ENCODE measurements around the gene TTLL3.
"Not testable (repeated sequence)": the region's sequence is repeated elsewhere in the genome, so short reads cannot be mapped to it uniquely, and the experiment has no call there.

TTLL3 gene

DNA sequence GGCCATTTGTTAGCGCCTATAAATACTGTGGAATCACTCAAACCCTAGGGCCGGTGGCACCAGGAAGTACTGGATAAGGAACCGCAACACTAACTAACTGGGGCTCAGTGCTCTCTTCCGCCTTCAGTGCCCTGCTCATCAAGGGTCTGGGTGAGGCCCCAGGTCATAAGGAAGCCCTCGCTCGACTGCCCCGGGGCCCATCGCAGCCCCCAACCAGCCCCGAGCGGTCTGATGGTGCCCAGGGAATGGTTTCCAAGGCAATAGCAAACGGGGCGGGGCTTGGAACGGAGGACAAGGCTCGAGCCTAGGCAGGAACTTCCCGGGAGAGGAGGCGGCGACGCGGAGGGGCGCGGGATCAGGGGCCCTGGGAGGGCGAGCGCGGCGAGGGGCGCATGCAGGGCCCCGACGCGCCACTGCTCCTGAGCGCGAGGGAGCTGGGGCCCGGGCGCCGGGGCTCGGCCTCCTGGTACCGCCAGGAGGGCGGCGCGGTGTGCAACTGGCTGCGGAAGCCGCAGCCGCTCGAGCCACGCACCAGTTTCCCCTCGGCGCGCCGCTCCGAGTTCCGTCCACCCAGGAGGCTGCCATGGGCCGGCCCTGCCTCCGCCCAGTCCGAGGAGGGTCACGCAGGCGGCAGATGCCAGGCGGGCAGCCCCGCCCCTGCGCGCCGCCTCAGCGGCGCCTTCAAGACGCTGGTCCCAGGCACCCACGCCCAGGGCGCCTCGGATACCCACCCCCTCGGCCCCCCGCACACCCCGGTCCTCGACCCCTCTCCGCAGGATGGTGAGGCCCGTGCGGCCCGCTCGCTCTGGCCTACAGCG, at the start of gene TTLL3:
Gene TTLL3, plus strand, starts transcription at position 648 of the 818 bp plus-strand sequence. CDS start 400 bp downstream, outside the sequence.
- DNase-seq: peak; percentile 53

- no peak for DNase-seq
These were observed 49.1 kb upstream of the TTLL3 start for GRCh38 chr3:9760779-9761505.

GRCh38 chr3:9761919-9762318, 48.1 kb upstream of the TTLL3 start:
- DNase-seq: no peak

DNA sequence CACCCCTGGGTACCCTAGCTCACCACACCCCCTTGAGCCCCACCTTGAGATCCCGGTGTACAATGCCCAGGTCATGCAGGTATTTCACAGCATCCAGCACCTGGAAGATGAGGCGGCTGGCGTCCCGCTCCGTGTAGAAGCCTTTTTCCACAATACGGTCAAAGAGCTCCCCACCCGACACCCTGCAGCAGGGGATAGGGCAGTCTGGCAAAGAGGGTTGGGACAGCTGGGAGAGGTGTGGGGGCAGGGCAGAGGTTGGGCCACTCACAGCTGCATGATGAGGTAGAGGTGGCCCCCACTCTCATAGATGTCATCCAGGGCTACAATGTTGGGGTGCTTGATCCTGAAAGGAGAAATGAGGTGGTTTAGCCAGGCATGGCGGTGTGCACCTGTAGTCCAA, 47.2 kb upstream of the TTLL3 start:
- DNase-seq: no peak

GRCh38 chr3:9765865-9766264, 44.2 kb upstream of the TTLL3 start:
- DNase-seq: no peak

DNA sequence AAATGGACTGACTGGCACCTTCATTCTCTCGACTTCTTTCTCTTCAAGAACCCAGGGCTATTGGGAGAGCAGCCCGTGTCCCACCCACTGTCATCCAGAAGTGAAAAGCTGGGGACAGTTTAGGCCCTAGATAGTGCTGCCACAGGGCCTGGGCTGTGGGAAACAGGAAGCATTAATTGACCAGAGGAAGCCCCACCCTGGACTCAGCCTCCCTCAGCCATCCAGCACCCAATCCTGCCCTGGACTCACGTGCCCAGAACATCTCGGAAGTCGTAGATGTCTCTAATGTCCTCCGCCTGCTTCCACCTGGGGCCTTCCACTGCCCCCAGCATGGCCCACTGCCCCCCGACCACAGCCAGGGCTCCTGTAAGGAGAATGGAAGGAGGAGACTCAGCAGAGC, 42.6 kb upstream of the TTLL3 start:
- peak; percentile 58 for DNase-seq

GRCh38 chr3:9768141-9768775, 41.8 kb upstream of the TTLL3 start:
- no peak for DNase-seq

DNA sequence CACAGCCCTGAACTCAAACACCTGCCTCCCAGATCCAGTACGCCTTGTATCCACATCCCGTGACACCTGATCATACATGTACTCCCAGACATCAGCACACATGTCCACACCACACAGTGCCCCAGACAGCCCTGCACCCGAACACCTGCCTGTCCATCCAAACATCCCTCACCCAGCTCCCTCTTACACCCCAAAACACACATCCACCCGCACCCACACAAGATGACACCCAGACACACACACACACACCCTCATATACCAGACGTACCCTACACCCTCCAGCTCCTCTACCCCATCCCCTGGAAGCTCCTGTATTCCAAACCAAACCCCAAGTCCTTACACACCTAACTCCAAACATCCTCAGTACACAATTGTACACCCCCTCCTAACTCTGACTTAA, 41.0 kb upstream of the TTLL3 start:
- DNase-seq: no peak

- peak; percentile 78 for DNase-seq
These were observed 40.4 kb upstream of the TTLL3 start, which contains the start of gene CAMK1 for GRCh38 chr3:9769426-9770275. Gene CAMK1 (minus strand): TSS chr3:9769947. CDS start chr3:9767749, 2,198 bp downstream.

DNA sequence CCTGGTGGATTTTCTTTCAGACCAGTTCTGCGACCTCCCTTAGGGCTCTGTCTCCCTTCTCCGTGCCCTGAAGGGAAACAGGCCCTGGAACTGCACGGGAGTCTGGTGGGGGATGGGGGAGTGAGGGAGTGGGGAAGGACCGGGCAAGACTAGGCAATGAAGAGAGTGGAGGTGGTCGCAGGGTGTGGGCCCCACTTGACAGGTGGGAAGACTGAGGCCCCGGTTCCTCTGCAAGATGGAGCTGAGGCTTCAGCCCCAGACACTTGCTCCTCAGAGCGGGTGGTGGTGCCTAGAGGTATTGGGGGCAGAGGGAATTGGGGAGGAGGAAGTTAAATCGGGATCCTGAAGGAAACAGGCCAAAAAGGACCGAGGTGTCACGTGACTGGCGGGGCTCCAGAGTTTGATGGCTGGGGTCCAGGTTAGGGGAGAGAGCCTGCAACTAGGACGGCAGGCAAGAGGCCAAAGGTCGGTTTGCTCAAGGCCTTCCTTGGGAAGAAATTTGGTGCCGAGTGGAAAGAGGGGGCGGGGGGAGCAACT, 39.7 kb upstream of the TTLL3 start:
- DNase-seq: no peak

DNA sequence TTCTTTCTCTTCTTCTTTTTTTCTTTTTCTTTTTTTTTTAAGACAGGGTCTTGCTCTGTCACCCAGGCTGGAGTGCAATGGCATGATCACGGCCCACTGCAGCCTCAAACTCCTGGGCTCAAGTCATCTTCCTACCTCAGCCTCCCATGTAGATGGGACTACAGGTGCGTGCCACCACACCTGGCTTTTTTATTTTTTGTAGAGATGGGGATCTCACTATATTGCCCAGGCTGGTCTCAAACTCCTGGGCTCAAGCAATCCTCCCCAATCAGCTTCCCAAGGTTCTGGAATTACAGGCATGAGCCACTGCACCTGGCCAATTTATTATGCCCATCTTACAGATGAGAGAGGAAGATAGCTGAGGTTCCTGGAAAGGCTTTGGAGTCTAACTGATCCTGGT, 39.1 kb upstream of the TTLL3 start:
- not testable (repeated sequence) for DNase-seq

DNA sequence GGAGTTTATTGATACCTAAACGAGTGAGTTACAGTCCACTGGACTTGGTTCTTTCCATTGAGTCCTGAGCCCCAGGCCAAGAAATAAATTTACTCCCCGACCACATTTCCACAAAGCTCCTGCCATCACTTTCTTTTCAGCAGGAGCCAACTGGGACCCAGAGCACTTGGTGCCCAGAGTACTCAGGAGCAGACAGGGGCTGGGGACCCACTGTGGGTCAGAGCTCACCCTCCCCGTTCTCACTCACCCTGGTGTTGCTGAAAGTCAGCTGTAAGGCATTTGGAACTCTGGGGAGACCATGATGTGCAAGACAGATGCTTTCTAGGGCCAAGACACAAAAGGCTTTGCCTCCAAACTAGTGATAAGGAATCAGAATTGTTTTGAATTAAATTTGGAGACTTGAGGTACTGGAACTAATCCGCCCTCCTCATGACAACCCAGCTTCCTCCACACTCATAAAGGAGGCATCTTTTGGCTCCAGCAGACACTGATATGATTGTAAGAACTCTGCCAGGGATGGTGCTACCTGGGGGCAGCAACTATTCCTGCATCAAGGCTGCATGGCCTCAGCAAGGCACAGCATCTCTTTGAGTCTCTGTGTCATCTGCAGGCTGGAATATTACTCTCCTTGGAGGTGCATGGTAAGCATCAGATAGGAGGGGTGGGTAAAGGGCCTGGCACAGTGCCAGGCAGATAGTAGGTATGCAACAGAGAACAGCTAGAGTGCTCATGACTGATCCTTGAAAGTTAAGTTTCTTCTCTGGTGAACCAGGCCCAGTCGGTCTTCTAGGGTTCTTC, 33.0 kb upstream of the TTLL3 start:
- no peak for DNase-seq

GRCh38 chr3:9777694-9778021, 32.4 kb upstream of the TTLL3 start:
- DNase-seq: peak; percentile 29

GRCh38 chr3:9778143-9779074, 31.7 kb upstream of the TTLL3 start:
- peak; percentile 87 for DNase-seq

DNA sequence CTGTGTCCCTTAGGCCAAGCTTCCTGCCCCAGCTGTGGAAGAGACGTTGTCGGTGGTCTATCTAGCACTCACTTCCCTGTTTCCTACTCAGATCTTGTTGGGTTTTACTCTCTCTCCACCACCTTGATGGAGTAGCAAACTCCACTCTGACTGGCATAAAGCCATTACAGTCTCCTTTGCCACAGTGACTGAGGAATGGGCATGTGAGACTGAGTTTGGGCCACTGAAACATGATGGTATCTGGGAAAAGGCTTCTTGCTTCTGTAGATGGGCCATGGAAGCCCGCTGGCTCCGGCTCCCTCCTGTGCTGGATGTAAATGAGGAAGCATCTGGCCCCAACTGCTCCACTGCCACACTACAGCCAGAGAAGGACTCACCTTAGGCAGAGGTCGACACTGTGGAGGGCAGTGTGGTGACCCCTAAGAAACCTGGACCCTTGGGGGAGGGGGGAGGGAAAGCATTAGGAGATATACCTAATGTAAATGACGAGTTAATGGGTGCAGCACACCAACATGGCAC, 30.9 kb upstream of the TTLL3 start:
- DNase-seq: no peak

GRCh38 chr3:9779721-9780457, 30.2 kb upstream of the TTLL3 start:
- peak; percentile 40 for DNase-seq

DNA sequence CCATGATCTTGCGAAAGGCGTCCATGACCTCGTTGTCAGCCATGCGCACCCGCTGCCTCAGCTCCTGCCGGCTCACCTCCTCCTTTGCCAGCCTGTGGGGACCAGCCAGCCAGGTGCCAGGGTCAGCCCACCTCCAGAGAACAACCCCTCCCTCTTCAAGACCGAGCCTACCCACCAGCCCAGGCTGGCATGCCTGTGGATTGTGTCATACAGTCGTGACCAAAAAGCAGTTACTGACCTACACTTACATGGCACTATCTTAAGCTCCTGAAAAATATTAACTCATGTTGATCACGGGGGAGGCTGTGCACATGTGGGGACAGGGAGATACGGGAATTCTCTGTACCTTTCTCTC, 29.6 kb upstream of the TTLL3 start:
- no peak for DNase-seq

GRCh38 chr3:9780910-9781309, 29.2 kb upstream of the TTLL3 start:
- DNase-seq: no peak

GRCh38 chr3:9781551-9781950, 28.5 kb upstream of the TTLL3 start:
- no peak for DNase-seq

All from inflammatory macrophage treated with lipopolysaccharide for 4 hours (primary cell).